HG03108 (cell line): ENCODE results near the gene BBS9.

Source experiments
- ATAC-seq: cut with Tn5 transposase; IDR thresholded peaks from one replicate; pipeline ENCODE4 v1.9.1; 2021; ENCODE audit warnings: moderate library complexity; ENCODE audit not compliant: unreplicated experiment

The BBS9 gene

GRCh38 chr7:33590916-33591315, 461.6 kb downstream of the BBS9 start:
- ATAC-seq: no peak

GRCh38 chr7:33591490-33591889, 462.1 kb downstream of the BBS9 start:
- ATAC-seq: no peak

- no peak for ATAC-seq
Measured at GRCh38 chr7:33592718-33593117, 463.4 kb downstream of the BBS9 start.

GRCh38 chr7:33593611-33594010, 464.2 kb downstream of the BBS9 start:
- no peak for ATAC-seq

- no peak for ATAC-seq
Measured at GRCh38 chr7:33596686-33597085, 467.3 kb downstream of the BBS9 start.

- no peak for ATAC-seq
Measured at GRCh38 chr7:33597181-33597580, 467.8 kb downstream of the BBS9 start.

GRCh38 chr7:33601101-33601500, 471.7 kb downstream of the BBS9 start:
- ATAC-seq: no peak

- ATAC-seq: no peak
Measured at GRCh38 chr7:33601884-33602283, 472.5 kb downstream of the BBS9 start.

- no peak for ATAC-seq
Measured at GRCh38 chr7:33604056-33604455, 474.7 kb downstream of the BBS9 start.

- no peak for ATAC-seq
Measured at GRCh38 chr7:33610918-33611317, 481.6 kb downstream of the BBS9 start.

GRCh38 chr7:33612442-33612841, 483.1 kb downstream of the BBS9 start:
- ATAC-seq: no peak

- ATAC-seq: no peak
Measured at GRCh38 chr7:33614357-33615117, 485.2 kb downstream of the BBS9 start.

GRCh38 chr7:33616752-33617151, 487.4 kb downstream of the BBS9 start:
- ATAC-seq: no peak

GRCh38 chr7:33619264-33619663, 489.9 kb downstream of the BBS9 start:
- no peak for ATAC-seq

- no peak for ATAC-seq
Measured at GRCh38 chr7:33623267-33623666, 493.9 kb downstream of the BBS9 start.

GRCh38 chr7:33624215-33624614, 494.9 kb downstream of the BBS9 start:
- no peak for ATAC-seq

- ATAC-seq: no peak
Measured at GRCh38 chr7:33626869-33627268, 497.5 kb downstream of the BBS9 start.

- no peak for ATAC-seq
Measured at GRCh38 chr7:33627741-33628140, 498.4 kb downstream of the BBS9 start.

GRCh38 chr7:33628894-33629293, 499.5 kb downstream of the BBS9 start:
- ATAC-seq: no peak

GRCh38 chr7:33630359-33630758, 501.0 kb downstream of the BBS9 start:
- no peak for ATAC-seq

- no peak for ATAC-seq
Measured at GRCh38 chr7:33632322-33632721, 503.0 kb downstream of the BBS9 start.

- no peak for ATAC-seq
Measured at GRCh38 chr7:33632840-33633525, 503.6 kb downstream of the BBS9 start.

- no peak for ATAC-seq
Measured at GRCh38 chr7:33634606-33635005, 505.2 kb downstream of the BBS9 start.
